CD4-positive, alpha-beta T cell treated with Interleukin-21 for 1 hour (primary cell): ENCODE data around the gene ONECUT3.
A peak's percentile ranks its signal among the peaks of the same experiment; 100 is the strongest.

Source experiments
- DNase-seq: peaks from one replicate; pipeline ENCODE4 v3.0.0-alpha.2; 2020

Gene ONECUT3

DNA sequence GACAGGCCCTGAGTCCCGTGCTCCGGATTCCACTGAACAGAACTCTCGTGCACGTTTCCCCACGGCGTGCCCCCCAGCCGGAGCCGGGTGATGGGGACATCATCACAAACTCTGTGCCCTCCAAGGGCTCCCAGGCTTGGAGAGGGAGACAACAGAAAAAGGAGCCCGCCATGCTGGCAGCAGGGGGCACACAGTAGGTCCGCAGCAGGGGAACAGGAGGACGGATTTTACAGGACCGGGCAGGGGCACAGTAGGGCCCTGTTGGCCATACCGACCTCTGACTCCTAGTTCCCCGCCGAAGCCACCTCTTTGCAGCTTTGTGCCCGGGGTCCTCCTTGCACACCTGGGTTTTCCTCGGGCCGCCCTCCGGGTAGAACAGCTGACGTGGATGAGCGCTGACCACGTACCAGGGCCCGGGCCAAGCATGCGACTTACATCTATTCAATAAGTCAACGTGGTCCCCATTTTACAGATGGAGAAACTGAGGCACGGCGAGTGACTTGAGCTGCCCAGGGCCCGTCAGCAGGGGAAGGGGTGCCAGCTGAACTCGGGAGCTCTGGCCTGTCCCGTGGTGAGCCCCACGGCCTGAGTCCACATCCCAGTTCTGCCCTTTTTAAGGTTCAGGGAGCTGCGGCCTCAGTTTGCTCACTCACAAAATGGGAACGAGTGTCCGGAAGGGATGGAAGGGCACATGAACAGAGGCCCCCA, 10.2 kb upstream of the ONECUT3 start:
- no peak for DNase-seq

DNA sequence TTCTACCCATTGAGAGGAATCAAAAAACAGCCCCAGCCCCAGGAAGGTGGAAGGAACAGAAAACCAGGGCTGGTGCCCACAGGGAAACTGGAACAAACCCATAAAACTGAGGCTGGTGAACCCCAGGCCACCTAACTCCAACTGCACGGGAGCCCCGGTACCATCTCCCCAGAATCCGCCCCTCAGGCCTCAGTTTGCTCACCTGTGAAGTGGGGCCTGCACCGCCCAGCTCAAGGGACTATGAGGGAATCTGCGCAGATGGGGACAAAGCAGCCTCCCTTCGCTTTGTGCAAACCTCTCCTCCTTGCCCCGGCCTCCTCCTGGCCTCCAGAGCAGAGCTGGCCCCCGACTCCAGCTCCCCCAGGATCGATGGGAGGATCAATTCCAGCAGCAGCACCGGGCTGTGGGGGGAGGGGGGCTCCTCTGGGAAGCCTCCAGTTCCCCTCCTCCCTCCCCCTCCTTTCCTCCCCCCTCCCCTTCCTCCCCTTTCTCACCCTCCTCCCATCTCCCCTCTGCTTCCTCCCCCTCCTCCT, 9.1 kb upstream of the ONECUT3 start:
- DNase-seq: no peak

DNA sequence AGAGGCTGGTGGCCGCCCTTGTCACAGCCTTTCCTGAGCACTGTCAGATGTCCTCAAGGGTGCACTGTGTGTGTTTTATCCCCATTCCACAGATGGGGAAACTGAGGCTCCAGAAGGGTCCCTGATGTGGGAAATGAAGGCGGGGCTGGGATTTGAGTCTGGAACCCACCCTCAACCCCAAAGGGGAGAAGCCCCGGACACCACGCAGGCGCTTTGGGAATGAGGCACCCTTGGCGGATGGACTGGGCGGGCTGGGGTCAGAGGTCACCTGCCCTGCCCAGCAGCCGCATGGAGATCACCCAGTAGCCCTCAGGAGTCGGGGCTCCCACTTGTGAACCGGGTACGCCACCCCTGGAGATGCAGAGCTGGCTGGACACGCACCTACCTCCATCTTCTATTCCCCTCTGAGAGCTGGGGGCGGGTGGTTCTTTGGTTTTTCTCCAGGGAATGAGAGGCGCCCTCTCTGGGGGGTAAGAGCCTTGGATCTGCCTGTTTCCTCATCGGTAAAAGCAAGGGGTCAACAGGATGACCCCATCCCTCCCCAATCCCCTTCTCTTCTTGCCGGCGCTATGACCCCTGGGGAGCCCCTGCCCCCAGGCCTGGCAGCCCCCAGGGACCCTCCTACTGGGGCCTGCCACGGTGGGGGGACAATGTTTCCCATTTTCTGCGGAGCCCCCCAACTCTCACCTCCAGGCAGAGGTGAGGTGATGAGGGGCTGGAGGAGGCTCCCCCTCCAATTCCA, 8.3 kb upstream of the ONECUT3 start:
- DNase-seq: no peak

DNA sequence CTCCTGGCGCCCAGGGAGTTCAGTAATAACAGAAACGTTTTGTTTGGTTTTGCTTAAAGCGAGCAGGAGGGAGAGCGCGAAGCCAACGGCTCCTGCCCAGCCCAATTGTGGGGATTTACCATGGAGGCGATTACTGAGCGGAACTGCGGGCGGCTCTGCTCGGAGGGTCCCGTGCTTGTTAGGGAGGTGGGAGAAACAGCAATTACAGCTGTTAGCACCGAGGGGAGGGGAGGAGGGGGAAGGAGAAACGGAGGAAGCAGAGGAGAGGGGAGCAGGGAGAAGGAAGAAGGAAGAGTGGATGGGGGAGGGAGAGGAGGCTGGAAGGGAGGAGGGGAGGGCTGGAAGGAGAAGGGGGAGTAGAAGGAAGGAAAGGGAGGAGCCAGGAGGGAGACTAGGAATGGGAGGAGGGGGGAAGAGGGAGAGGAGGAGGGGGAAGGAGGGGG, 7.7 kb upstream of the ONECUT3 start:
- no peak for DNase-seq

DNA sequence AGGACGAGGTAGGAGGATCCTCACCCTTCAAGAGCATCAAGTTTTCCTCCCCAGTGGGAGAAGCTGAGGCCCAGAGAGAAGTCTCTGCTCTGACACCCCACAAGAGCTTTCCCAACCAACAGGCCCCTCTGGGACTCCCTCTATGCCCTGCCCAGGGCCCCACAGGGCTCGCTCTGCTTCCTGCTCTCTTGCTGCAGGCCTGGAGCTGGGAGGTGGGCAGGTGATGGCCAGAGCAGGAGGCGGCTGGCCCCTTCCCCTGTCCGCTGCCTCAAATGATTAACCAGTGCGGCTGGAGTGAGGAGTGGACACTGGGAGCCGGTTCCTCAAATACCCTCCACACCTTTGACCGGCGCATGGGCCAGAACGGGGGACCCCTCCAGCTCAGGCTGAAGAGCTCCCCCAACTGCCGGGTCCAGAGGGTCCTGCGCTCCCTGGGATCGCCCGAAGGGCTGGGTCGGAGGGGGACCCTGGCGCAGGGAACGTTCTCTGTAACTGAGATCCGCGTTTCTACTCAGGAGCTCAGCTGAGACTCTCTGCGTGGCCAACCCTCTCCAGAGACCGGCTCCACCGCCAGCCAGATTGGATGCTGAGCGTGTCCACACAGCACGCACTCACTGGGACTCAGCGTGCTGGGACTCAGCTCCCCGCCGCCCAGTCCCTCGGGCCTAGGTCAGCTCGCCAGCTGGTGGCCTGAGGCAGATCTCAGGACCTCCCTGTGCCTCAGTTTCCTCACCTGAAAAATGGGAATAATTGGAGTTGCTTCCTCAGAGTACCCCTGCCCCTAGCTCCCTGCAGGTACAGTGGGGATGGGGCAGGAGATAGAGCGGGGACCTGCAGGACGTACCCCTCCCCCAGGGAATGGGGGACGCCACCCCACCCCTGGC, 6.7 kb upstream of the ONECUT3 start:
- DNase-seq: no peak

DNA sequence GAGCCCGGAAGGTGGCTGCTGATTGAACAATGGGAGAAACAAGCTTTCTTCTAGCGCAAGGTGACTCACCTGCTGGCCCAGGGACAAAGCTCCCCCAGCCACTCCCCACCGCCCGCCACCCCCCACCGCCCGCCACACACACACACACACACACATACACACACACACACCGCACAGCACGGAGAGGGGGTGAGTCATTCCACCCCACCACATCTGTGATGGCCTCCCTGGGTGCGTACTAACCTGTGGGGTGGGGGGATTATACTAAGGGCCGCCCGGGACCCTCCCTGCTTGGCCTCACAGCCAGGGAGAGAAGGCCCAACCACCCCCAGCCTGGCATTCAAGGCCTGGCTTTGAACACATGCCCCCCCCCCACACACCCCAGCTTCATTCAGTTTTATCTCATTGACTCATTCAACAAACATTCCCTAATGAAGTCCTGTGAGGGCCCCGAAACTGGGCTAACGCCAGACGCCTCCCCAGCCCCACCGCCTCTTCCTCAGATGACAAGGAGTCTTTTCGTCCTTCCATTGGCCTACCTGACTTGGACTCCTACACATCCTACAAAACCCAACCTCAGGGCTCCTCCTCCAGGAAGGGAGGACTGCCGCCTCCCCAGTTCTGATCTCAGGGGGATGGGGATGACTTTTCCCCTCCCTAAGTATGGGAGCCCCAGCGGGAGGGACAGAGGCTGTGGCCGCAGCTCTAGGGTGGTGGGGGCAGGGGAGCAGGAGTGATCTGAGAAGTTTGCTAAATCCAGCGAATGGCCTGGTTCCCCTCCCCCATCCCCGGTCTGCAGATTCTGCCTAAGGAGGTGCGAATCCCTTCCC, 5.8 kb upstream of the ONECUT3 start:
- peak; percentile 28 for DNase-seq

DNA sequence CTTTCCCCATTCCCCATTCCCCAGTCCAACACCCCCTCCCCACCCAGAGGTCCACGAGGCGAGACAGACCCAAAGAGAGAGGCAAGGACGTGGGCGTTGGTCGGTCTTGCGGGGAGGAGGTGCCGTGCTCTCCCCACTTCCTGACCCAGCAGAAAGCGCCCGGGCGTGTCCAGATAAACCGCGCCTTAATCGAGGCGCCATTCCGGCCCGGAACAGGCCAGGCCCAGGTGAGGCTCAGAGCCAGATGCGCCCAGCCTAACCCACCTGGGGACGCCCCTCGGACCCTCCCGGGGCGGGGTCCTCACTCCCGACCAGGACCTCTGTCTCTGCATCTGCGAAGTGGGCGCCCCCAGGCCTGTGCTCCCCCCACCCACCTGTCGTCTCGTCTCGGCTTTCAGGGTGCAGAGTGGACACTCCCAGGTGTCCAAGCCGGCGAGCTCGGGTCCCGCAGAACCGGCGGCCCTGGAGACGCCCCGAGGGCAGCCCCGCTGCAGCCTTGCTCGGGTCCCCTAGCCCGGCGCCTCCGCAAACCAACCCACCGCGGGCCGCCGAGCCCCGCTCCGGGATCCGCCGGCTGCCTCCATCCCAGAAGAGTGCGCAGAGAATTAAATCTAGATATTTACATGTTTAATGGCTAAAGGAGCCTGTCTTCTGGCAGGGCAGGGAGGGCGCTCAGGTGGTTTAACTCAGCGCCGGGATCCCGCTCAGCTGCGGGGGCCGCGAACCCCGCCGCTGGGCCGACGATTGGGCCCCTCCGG, 5.0 kb upstream of the ONECUT3 start:
- no peak for DNase-seq

DNA sequence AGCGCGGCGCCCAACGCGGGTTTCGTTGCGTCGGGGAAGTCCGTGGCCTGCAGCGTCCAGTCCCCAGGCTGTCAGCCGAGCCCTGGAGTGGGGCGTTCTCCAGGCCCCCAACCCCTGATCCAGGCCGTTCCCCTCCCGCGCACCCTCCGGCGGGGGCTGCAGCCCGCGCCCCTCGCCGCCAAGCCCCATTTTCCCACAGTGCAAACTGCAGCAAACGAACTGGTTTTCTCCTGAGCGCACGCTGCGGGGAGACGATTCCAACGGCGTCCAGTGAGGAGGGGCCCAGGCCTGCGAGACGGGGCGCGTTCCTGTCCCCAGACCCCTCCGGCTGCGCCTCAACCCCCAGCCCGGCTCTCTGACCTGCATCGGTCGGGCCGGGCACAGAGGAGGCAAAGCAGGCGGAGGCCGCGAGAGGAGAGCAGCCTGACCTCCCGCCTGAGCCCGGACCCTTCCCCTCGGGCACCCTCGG, 4.4 kb upstream of the ONECUT3 start:
- DNase-seq: no peak

DNA sequence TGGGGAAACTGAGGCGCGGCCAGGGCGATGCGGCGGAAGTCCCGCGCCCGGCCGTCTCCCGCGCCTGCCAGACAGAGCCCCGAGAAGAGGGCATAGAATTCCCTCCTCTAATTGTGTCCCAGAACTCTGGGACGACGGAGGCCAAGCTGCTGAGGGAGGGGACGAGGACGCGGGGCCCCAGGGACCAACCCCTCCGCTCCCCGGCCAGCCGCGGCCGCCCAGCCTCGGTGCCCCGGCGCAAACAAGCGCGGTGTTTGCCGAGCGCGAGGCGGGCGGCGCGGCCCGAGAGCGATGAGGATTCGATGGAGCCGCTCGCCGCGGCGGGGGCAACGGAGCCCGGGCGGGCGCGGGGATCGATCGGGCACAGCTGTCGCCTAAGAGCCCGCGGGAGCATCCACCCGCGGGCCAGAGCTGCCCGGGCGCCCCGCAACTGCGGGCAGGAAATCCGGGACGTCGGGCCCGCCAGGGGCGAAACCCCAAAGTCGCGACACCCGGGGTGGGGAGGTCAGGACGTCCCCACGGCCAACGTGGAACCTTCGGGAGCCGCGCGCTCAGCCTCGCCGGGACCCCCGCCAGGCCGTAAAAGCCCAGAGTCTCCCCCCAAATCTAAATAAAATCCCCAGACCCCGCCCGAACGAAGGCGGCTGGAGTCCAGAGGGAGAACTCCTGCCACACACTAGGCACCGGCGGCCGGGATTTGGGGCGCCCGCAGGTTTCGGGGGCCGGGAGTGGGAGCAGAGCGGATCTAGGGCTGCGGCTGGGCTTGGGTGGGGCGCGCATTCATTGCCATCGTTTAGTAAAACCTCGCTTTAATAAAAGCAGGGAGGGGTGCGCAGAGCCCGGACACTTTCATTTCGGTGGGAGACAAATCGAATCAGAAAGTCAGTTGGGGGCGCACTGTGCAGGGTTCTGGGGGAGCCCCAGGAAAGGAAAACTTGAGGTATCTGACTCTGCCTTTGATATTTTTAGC, 3.6 kb upstream of the ONECUT3 start:
- no peak for DNase-seq

DNA sequence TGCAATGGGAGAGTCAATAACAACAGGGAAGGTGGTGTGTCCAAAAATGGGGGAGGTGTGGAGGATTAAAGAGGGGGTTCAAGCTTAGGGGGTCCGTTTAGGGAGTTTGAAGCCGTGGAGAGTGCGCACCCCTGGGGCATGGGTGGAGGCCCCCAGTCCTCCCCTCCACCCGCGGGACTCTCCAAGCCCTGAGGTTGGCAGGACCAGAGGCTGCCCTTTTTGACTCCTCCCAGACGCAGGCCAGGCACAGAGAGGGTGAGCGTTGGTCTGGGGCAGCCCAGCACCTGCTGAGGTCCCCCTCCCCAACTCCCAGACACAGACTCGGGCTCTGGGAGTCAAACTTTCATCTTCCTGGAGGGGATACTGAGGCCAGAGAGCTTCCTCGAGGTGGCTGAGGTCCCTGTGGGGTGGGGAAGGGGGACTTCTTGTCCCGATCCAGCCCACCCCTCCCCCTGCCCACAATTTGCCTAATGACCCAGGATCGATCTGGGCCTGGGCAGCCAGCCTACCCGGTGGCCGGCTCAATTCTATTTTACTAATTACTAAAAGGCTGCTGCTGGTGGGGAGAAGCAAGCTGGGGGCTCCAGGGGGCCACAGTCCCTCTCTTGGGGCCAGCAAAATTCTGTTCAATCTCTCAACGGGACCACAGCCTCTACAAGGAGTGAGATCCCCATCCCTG, 2.8 kb upstream of the ONECUT3 start:
- no peak for DNase-seq

DNA sequence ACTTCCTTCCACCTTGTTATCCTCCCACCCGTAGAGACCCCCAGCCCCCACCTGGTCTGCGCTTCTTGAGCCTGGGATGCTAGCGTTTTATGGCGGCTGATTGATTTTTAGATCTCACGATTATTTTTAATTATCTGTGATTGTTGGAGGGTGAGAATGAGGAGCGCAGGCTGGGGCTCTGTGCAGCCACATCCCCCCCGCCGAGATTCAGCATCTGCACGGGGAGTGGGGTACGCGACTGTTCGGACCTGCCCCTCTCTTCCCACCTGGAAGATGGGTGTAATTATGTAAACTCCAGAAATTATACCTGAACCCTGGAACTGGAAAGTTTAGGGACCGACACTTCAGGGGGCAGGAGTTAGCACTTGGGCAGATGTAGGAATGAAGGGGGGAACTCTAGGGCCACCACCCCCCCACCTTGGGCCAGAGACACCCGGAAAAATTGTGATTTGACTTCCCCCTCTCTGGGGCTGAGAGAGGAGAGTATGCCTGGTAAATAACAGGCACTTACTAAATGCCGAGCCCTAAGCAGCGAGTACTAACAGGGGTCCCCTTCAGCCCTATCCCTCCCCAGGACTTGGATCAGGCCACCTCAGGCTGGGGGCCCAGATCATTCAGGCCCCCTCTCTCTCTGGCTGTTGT, 1.8 kb upstream of the ONECUT3 start:
- no peak for DNase-seq

DNA sequence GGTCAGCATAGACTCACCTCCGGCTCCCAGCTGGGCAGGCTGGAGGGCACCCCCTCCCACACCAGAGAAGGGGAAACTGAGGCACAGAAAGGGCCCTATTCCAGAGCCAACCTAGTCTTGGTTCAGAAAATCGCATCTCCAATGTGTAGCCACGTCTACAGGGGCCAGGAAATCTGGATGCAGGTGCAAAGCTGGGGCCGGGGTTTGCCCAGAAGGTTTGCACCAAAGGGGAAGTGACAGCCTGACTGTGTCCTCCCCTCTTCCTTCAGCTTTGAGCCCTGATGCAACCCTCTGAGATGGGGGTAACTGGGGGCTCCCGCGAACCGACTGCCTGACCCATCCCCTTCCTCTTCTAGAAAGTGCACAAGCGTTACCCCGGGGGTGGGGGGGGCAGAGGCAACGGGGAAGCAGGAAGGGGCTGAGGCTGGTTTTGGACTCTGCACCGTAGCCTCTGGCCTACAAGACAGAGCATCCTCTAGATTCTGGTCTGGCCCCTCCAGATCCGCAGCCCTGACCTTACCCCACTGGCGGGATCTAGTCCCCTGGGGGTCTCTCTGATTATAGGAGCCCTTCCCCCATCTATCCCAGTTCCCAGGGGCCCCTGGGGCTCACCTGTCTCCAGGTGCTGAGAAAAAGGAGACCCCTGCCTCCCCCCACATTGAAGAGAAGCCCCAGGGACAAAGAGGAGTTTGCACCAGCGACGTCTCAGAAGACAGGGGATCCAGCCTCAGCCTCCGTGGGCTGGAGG, 1.1 kb upstream of the ONECUT3 start:
- DNase-seq: no peak

DNA sequence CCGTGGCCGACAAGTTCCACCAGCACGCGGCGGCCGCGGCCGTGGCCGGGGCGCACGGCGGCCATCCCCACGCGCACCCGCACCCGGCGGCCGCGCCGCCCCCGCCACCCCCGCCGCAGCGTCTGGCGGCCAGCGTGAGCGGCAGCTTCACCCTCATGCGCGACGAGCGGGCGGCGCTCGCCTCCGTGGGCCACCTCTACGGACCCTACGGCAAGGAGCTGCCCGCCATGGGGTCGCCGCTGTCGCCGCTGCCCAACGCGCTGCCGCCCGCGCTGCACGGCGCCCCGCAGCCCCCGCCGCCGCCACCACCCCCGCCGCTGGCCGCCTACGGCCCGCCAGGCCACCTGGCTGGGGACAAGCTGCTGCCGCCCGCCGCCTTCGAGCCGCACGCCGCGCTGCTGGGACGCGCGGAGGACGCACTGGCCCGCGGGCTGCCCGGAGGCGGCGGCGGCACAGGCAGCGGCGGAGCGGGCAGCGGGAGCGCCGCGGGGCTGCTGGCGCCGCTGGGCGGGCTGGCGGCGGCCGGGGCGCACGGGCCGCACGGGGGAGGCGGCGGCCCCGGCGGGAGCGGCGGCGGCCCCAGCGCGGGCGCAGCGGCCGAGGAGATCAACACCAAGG, 821 bp downstream of the ONECUT3 start:
- no peak for DNase-seq

DNA sequence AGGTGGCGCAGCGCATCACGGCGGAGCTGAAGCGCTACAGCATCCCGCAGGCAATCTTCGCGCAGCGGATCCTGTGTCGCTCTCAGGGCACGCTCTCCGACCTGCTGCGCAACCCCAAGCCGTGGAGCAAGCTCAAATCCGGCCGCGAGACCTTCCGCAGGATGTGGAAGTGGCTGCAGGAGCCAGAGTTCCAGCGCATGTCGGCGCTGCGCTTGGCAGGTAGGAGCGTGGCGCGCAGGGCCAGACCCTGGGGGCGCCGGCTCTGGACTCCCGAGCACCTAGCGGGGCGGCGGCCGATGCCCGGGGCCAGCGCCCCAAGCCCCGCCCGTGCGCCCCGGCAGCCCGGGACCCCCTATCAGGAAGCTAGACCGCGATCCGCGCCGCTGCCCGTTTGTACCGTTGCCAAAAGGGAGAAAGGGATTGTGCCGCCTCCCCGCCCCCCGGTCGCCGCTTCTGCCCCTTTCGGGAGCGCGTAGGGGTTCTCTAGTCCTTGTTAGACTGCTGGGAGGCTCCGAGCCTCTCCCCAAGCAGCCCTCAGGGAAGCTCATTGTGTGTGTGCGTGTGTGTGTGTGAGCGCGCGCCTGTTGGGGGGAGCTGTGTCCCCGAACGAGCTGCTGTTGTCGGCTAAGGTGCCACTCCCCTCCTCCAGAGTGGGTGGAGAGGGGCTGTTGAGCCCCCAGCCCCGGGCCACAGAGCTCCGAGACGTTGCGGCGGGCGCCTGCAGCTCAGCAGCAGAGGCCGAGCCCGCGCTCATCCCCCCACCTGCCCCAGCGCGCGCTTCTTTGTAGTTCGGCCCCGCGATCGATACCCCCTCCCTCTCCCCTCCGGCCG, 1.5 kb downstream of the ONECUT3 start:
- DNase-seq: no peak

DNA sequence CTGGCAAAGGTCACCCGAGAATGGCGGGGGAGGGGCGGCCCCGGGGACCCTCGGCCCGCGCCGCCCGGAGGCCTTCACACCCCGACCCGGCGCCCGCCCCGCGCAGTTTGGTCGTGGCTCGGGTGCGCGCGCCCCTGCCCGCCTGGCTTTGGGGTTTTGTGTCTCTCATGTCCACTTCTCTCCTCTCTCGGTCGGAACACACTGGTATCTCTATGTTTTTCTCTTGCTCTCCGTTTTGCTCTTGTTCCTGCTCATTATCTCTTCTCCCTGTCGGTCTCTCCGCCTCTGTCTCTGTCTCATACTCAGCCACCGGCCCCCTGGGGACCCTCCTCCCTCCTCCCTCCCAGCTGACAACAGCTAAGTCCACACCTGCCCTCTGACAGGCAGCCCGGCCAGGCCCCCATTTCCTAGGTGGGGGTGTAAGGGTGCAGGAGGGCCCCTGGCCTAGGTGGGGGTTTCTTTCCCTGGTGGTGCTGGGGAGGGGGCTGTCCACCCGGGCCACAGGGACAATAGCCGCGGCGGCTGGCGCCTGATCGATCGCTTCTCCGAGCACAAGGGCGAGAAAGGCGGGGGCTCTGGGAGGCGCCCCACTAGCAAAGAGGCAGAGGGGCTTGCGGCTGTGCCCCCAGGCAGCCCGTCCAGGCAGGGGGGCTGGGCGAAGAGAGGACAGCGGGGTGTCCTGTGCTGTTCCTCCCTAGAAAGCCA, 2.3 kb downstream of the ONECUT3 start:
- no peak for DNase-seq

DNA sequence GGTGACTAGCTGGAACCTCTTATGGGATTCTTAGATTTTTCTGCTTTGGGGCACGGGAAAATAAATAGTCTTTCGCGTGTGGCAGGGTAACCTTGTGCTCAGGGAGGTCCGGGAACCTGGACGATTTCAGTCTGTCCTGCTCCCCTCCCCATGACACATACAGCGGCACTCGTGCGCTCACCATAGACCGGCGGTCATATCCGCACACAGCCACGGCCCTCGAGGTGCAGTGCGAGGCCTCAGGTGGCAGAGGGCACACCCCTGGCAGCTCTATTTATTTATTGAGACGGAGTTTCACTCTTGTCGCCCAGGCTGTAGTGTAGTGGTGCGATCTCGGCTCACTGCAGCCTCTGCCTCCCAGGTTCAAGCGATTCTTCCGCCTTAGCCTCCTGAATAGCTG, 3.0 kb downstream of the ONECUT3 start:
- DNase-seq: no peak
